GM23338 (cell line): ENCODE measurements around the gene FAM43A. TPM values are rescaled to one million over a fixed set of nuclear protein-coding genes. Genes with fewer than 3 reads are reported as not detected.

Source experiments
- ATAC-seq: fragments of 200-7000 bp; cut with Tn5 transposase; 3 replicates; pipeline ENCODE4 v1.9.1; 2020
- DNase-seq: peaks from one replicate; pipeline ENCODE4 v3.0.0-alpha.2; 2015; ENCODE audit warnings: low spot score
- H2AFZ ChIP-seq: fragments of 200-600 bp; sonication (generic); 2 replicates; pipeline ENCODE4 v1.8.0; 2016; ENCODE audit warnings: antibody characterized with exemption, mild to moderate bottlenecking, moderate library complexity
- H3F3A ChIP-seq: fragments of 200-600 bp; sonication (generic); replicated peaks from 2 replicates; pipeline ENCODE4 v1.8.0; 2017; ENCODE audit warnings: antibody characterized with exemption, mixed run types, low read depth
- H3K27ac ChIP-seq: fragments of 200-600 bp; sonication (generic); 2 replicates; pipeline ENCODE4 v1.6.1; 2016; ENCODE audit warnings: low read depth
- H3K27me3 ChIP-seq: fragments of 200-600 bp; sonication (generic); 2 replicates; pipeline ENCODE4 v1.8.0; 2016; ENCODE audit warnings: mild to moderate bottlenecking, mixed run types, moderate library complexity; ENCODE audit not compliant: insufficient read depth
- H3K36me3 ChIP-seq: fragments of 200-600 bp; sonication (generic); 2 replicates; pipeline ENCODE4 v1.8.0; 2016; ENCODE audit warnings: mild to moderate bottlenecking; ENCODE audit not compliant: insufficient read depth
- H3K4me1 ChIP-seq: fragments of 200-600 bp; sonication (generic); 2 replicates; pipeline ENCODE4 v1.8.0; 2016; ENCODE audit warnings: mild to moderate bottlenecking, moderate library complexity; ENCODE audit not compliant: insufficient read depth
- H3K4me2 ChIP-seq: fragments of 200-600 bp; sonication (generic); 2 replicates; pipeline ENCODE4 v1.7.1; 2017; ENCODE audit warnings: mixed run types
- H3K4me3 ChIP-seq: fragments of 200-600 bp; sonication (generic); 2 replicates; pipeline ENCODE4 v1.6.1; 2016; ENCODE audit warnings: mixed run types
- H3K79me2 ChIP-seq: fragments of 200-600 bp; sonication (generic); replicated peaks from 2 replicates; pipeline ENCODE4 v1.8.0; 2017; ENCODE audit warnings: mild to moderate bottlenecking; ENCODE audit not compliant: insufficient read depth
- H3K9me2 ChIP-seq: fragments of 200-600 bp; sonication (generic); 2 replicates; pipeline ENCODE4 v1.8.0; 2017; ENCODE audit not compliant: insufficient read depth
- H4K20me1 ChIP-seq: fragments of 200-600 bp; sonication (generic); replicated peaks from 2 replicates; pipeline ENCODE4 v1.8.0; 2017; ENCODE audit warnings: mild to moderate bottlenecking; ENCODE audit not compliant: insufficient read depth
- H3K27ac Mint-ChIP-seq: 2 replicates; pipeline ENCODE4 v1.8.0; 2020; ENCODE audit warnings: inconsistent platforms, mild to moderate bottlenecking, moderate library complexity, mixed read lengths
- H3K27me3 Mint-ChIP-seq: 3 replicates; pipeline ENCODE4 v1.8.0; 2022; ENCODE audit warnings: low read depth, mild to moderate bottlenecking, moderate library complexity, mixed read lengths, inconsistent platforms; ENCODE audit not compliant: insufficient read depth, poor library complexity
- H3K36me3 Mint-ChIP-seq: 3 replicates; pipeline ENCODE4 v1.8.0; 2021; ENCODE audit warnings: low read depth, mild to moderate bottlenecking, inconsistent platforms, moderate library complexity, mixed read lengths
- H3K4me1 Mint-ChIP-seq: 3 replicates; pipeline ENCODE4 v1.8.0; 2020; ENCODE audit warnings: mild to moderate bottlenecking, inconsistent platforms, mixed read lengths
- H3K4me3 Mint-ChIP-seq: 3 replicates; pipeline ENCODE4 v1.8.0; 2021; ENCODE audit warnings: moderate library complexity, mild to moderate bottlenecking, inconsistent platforms, mixed read lengths
- H3K9me3 Mint-ChIP-seq: 3 replicates; pipeline ENCODE4 v1.8.0; 2020; ENCODE audit warnings: moderate library complexity, mild to moderate bottlenecking, inconsistent platforms, mixed read lengths
- CREB1 ChIP-seq: fragments of 250-450 bp; sonication (Bioruptor Pico); IDR thresholded peaks from 2 replicates; pipeline ENCODE4 v1.5.0; 2020; ENCODE audit warnings: low read depth, mild to moderate bottlenecking, moderate library complexity
- POLR2AphosphoS5 ChIP-seq: IDR thresholded peaks from 2 replicates; pipeline ENCODE4 v1.6.1; 2016; ENCODE audit warnings: antibody characterized with exemption, low read depth
- STAT1 ChIP-seq: IDR thresholded peaks from one replicate; pipeline ENCODE4 v1.6.1; 2016; ENCODE audit warnings: antibody characterized with exemption; ENCODE audit not compliant: unreplicated experiment
- ZNF331 ChIP-seq: fragments of 250-450 bp; sonication (Bioruptor Pico); IDR thresholded peaks from 2 replicates; pipeline ENCODE4 v1.5.0; 2020; ENCODE audit warnings: low read depth, mild to moderate bottlenecking, moderate library complexity
- polyA plus RNA-seq: library from polyadenylated mRNA; unstranded; fragments of >200 nt; fragmentation: Nextera tagmentation; extraction: Ambion mirVana; gene quantifications from 2 replicates; pipeline ENCODE4 v1.2.1, GENCODE V29; 2016
- total RNA-seq: library from RNA; depleted of rRNA; stranded (reverse); fragments of >200 nt; shearing (Covaris generic); gene quantifications from 2 replicates; pipeline ENCODE4 v1.2.3, GENCODE V29; 2014
- TF ChIP-seq, protein P1 (sequence below): fragments of 250-450 bp; sonication (Bioruptor Pico); IDR thresholded peaks from 2 replicates; pipeline ENCODE4 v1.5.0; 2020; ENCODE audit warnings: mild to moderate bottlenecking, moderate library complexity

FAM43A gene
- total and polyA plus RNA-seq, 2 experiments from 2014 or later, result 2.4 to 6.4 TPM

DNA sequence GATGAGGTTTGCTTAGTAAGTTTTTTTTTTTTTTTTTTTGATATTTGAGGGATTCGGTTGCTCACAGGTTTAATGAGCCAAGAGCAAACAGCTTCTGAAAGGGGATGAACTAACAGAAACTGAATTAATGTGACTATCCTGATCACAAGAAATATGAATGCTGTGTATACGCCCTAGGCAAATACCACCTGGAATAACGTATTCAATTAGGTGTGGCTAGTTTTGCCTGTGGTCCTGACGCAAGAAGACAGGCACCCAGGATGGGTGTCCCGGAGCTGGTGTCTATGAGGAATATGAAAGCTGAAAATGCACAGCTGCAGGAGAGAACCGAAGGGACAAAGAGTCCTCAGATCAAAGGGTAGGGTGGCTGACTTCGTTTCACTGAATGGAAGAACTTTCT, 28.2 kb upstream of the FAM43A start (continued):
- TF ChIP-seq, protein P1, sequence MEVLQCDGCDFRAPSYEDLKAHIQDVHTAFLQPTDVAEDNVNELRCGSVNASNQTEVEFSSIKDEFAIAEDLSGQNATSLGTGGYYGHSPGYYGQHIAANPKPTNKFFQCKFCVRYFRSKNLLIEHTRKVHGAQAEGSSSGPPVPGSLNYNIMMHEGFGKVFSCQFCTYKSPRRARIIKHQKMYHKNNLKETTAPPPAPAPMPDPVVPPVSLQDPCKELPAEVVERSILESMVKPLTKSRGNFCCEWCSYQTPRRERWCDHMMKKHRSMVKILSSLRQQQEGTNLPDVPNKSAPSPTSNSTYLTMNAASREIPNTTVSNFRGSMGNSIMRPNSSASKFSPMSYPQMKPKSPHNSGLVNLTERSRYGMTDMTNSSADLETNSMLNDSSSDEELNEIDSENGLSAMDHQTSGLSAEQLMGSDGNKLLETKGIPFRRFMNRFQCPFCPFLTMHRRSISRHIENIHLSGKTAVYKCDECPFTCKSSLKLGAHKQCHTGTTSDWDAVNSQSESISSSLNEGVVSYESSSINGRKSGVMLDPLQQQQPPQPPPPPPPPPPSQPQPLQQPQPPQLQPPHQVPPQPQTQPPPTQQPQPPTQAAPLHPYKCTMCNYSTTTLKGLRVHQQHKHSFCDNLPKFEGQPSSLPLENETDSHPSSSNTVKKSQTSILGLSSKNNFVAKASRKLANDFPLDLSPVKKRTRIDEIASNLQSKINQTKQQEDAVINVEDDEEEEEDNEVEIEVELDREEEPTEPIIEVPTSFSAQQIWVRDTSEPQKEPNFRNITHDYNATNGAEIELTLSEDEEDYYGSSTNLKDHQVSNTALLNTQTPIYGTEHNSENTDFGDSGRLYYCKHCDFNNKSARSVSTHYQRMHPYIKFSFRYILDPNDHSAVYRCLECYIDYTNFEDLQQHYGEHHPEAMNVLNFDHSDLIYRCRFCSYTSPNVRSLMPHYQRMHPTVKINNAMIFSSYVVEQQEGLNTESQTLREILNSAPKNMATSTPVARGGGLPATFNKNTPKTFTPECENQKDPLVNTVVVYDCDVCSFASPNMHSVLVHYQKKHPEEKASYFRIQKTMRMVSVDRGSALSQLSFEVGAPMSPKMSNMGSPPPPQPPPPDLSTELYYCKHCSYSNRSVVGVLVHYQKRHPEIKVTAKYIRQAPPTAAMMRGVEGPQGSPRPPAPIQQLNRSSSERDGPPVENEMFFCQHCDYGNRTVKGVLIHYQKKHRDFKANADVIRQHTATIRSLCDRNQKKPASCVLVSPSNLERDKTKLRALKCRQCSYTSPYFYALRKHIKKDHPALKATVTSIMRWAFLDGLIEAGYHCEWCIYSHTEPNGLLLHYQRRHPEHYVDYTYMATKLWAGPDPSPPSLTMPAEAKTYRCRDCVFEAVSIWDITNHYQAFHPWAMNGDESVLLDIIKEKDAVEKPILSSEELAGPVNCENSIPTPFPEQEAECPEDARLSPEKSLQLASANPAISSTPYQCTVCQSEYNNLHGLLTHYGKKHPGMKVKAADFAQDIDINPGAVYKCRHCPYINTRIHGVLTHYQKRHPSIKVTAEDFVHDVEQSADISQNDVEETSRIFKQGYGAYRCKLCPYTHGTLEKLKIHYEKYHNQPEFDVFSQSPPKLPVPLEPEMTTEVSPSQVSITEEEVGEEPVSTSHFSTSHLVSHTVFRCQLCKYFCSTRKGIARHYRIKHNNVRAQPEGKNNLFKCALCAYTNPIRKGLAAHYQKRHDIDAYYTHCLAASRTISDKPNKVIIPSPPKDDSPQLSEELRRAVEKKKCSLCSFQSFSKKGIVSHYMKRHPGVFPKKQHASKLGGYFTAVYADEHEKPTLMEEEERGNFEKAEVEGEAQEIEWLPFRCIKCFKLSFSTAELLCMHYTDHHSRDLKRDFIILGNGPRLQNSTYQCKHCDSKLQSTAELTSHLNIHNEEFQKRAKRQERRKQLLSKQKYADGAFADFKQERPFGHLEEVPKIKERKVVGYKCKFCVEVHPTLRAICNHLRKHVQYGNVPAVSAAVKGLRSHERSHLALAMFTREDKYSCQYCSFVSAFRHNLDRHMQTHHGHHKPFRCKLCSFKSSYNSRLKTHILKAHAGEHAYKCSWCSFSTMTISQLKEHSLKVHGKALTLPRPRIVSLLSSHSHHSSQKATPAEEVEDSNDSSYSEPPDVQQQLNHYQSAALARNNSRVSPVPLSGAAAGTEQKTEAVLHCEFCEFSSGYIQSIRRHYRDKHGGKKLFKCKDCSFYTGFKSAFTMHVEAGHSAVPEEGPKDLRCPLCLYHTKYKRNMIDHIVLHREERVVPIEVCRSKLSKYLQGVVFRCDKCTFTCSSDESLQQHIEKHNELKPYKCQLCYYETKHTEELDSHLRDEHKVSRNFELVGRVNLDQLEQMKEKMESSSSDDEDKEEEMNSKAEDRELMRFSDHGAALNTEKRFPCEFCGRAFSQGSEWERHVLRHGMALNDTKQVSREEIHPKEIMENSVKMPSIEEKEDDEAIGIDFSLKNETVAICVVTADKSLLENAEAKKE (CRISPR knock-in tag), result no peak

DNA sequence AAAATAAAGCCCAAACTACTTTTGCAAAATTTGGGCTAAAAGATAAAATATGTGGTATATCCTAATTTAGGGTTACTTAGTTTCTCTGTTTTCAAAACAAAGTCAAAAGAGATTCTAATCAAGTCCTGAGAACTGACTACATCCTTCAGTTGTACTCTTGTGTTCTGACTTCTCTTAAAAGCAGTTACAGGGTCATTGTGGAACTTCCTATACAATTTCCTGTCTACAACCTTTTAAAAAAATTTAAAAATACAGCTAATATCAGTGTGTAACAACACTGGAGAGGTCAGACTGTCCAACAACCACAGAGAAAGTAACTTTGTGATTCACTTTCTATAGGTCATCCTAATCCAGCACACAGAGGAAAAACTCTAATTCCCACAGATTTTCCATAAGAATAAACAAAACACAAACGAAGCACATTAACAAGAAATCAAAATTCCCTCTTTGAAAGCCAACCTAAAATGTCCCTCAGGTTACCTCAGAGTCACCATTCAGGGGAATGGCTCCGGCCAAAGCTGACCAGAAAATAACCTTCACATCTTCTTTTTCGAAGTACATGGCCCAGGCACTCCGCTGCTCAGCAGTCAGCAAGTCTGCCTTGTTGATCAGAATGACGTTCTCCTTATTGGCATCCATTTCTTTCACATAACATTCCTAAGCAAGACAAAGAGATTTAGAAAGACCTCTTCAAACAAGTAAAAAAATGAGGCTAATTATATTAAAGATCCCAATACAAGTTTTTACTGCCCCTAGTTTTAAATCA, 27.0 kb upstream of the FAM43A start:
- Mint-ChIP-seq H3K9me3 (no peaks in the 10 kb centered on the region; the same call in 2 of the 3 replicates), H3K4me1 (peaks cover 10% of the 10 kb centered on the region), H3K36me3 (peaks cover 59% of the 10 kb centered on the region), H3K27me3 (no peaks in the 10 kb centered on the region), H3K27ac (no peak overlapping the region), H3K4me3 (no peak overlapping the region)
- Histone ChIP-seq H3F3A (no peaks in the 10 kb centered on the region), H3K4me1 (peaks cover 11% of the 10 kb centered on the region; the same call in 1 of the 2 replicates), H4K20me1 (peaks cover 12% of the 10 kb centered on the region), H3K4me3 (no peak overlapping the region), H3K36me3 (peaks cover 32% of the 10 kb centered on the region), H2AFZ (no peak overlapping the region), H3K79me2 (peaks cover 36% of the 10 kb centered on the region), H3K27ac (no peak overlapping the region), H3K9me2 (no peaks in the 10 kb centered on the region), H3K27me3 (no peaks in the 10 kb centered on the region), H3K4me2 (no peak overlapping the region)
- TF ChIP-seq, protein P1 (CRISPR knock-in tag), result no peak
- no peak for TF ChIP-seq POLR2AphosphoS5
- no peak for TF ChIP-seq STAT1
- no peak for TF ChIP-seq CREB1 (CRISPR knock-in tag)
- TF ChIP-seq ZNF331 (CRISPR knock-in tag), result no peak
- ATAC-seq (no peak), DNase-seq (no peak)
